Mucosa of stomach (tissue), 1 donor: ENCODE measurements around the gene NME7.
"Not testable (repeated sequence)": the region's sequence is repeated elsewhere in the genome, so short reads cannot be mapped to it uniquely, and the experiment has no call there.

ENCODE experiments used
- H3K27me3 ChIP-seq: one replicate; pipeline ENCODE4 v1.7.0; 2013; ENCODE audit warnings: mild to moderate bottlenecking, low read length; ENCODE audit not compliant: control insufficient read depth, insufficient read depth
- H3K36me3 ChIP-seq: one replicate; pipeline ENCODE4 v1.7.0; 2013; ENCODE audit warnings: low read length; ENCODE audit not compliant: control insufficient read depth, insufficient read depth
- H3K4me1 ChIP-seq: one replicate; pipeline ENCODE4 v1.7.0; 2013; ENCODE audit warnings: mild to moderate bottlenecking, low read length; ENCODE audit not compliant: control insufficient read depth, insufficient read depth
- H3K4me3 ChIP-seq: one replicate; pipeline ENCODE4 v1.7.0; 2013; ENCODE audit warnings: low read length
- H3K9ac ChIP-seq: one replicate; pipeline ENCODE4 v1.7.0; 2013; ENCODE audit warnings: mild to moderate bottlenecking, low read length, moderate library complexity
- H3K9me3 ChIP-seq: one replicate; pipeline ENCODE4 v1.7.0; 2013; ENCODE audit warnings: mild to moderate bottlenecking, low read length, moderate library complexity; ENCODE audit not compliant: control insufficient read depth
- donor health status: Pancreatic carcinoma.

NME7 gene

DNA sequence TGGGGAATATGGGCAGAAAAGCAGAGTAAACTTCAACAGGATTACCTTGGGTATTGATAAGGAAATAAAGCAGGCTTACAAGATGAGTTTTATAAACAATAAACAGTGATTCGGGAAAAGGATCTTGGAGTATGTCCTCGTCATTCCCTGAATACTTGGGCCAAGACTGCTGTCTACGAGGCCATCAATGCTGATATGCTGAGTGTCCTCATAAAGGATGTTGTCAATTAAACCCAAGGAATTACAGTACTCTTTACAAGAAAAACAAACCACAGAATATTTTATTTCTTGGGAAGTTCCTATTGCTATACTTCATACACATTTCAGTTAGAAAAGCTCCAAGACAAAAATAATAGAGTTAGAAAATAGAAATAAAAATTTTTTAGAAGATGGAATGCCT lies 226.2 kb downstream of the NME7 start:
- no peaks in the 10 kb centered on the region for H3K27me3 ChIP-seq
- no peaks in the 10 kb centered on the region for H3K9me3 ChIP-seq
- H3K36me3 ChIP-seq = no peaks in the 10 kb centered on the region
- H3K9ac ChIP-seq = no peak overlapping the region
- H3K4me1 ChIP-seq = peaks cover 23% of the 10 kb centered on the region
- no peak overlapping the region for H3K4me3 ChIP-seq

DNA sequence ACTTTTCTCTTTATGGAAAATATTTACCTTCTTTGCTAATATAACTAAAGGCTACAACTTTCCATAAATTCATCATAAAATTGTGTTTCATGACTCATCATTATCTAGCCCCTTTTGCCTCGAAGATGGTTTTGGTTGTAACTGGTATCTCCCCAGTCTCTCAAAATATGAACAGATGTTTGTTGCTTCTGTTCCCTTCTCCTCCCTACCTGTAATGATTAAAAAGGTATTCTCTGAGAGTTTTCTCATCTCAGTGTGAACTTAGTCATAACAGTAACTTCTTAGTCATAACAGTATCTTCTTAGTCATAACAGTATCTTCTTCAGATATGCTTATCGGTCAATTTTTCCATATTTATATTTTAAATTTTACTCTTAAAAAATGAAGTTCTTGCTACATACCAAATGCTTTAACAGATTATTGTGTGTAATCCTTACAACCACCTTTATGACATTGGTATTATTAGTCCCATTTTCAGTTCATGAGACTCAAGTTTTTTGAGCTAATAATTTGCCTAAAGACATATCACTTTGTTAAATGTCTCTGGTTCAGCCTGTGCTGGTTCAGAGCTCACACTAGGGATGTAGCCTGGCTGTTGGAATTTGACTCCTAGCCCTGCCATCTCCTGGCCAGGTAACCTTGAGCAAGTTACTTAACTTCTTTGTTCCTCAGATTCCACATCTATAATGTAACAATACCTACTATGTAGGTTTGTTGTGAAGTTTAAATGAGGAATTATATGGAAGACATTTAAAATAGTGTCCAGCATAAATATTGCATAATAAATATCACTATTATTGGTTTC lies 228.5 kb downstream of the NME7 start:
- Histone ChIP-seq H3K4me1 (peaks cover under 1% of the 10 kb centered on the region), H3K36me3 (no peaks in the 10 kb centered on the region), H3K9ac (no peak overlapping the region), H3K4me3 (no peak overlapping the region), H3K9me3 (no peaks in the 10 kb centered on the region), H3K27me3 (no peaks in the 10 kb centered on the region)

DNA sequence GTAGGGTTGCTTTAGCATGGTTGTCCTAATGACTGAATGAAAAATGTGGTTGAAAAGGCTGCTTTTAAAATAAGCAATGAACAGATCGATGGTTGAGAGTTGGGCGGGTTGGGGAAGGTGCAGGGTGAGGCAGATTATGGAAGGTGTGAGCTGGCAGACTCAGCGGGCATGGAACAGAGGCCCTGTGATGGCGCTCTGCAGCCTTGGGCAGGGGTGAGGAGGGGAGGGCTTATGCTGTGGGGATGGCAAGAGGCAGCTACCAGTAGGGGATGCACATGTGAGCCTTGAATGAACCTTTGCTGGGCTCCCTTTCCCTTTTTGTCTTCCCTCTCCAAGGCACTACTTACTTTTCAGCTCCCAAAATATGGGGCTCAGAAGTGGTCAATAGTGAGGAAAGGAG lies 230.2 kb downstream of the NME7 start:
- no peaks in the 10 kb centered on the region for H3K36me3 ChIP-seq
- no peak overlapping the region for H3K9ac ChIP-seq
- no peaks in the 10 kb centered on the region for H3K4me1 ChIP-seq
- H3K9me3 ChIP-seq = no peaks in the 10 kb centered on the region
- H3K4me3 ChIP-seq = no peak overlapping the region
- no peaks in the 10 kb centered on the region for H3K27me3 ChIP-seq

DNA sequence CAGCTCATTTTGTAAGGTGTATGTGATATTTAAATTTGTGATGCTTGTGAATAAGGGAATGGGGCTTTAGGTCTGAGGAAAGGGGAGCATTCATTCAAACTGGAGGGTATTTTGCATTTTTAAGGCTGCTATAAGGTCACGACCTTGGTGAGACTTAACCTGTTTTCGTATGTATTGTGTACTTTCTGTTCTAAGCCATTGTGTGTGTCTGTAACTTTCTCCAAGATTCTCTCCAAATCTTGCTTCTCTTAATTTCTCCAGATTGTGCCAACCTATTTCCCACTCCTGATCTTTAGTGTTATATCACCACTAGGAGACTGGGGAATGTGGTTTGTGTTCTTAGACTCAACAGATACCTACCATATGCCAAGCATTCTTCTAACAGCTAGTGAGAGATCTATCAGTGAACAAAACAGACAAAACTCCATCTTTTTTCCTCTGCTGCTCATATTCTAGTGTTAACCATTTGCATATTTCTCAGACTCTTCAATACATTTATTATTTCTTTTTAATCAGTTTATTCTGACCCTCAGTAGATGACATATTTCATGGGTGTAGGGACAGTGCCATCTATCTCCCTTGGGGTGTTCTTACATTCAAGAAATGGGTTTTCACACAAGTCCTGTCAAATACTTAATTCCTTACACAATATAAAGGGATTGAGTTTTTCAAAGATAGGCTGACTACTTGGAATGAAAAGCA lies 233.6 kb downstream of the NME7 start:
- Histone ChIP-seq H3K9me3 (no peaks in the 10 kb centered on the region), H3K4me3 (no peak overlapping the region), H3K27me3 (no peaks in the 10 kb centered on the region), H3K36me3 (no peaks in the 10 kb centered on the region), H3K9ac (no peak overlapping the region), H3K4me1 (no peaks in the 10 kb centered on the region)

DNA sequence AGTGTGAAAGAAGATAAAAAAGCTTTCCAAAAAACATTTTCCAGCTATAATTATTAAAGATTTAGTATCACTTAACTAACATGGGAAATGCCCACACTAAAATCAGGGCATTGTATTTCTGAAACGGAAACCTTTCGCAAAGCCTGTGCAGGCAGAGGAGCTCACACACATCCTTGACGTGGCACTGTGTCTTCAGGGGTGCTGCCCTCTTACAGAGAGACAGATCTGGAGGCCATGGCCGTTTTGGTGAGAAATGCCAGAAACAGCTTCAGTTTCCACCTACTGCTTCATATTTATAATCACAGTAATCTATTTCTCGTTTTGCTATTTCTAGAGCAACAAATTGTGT lies 234.4 kb downstream of the NME7 start:
- no peak overlapping the region for H3K4me3 ChIP-seq
- H3K9me3 ChIP-seq = no peaks in the 10 kb centered on the region
- no peaks in the 10 kb centered on the region for H3K27me3 ChIP-seq
- H3K4me1 ChIP-seq = no peaks in the 10 kb centered on the region
- no peaks in the 10 kb centered on the region for H3K36me3 ChIP-seq
- no peak overlapping the region for H3K9ac ChIP-seq

DNA sequence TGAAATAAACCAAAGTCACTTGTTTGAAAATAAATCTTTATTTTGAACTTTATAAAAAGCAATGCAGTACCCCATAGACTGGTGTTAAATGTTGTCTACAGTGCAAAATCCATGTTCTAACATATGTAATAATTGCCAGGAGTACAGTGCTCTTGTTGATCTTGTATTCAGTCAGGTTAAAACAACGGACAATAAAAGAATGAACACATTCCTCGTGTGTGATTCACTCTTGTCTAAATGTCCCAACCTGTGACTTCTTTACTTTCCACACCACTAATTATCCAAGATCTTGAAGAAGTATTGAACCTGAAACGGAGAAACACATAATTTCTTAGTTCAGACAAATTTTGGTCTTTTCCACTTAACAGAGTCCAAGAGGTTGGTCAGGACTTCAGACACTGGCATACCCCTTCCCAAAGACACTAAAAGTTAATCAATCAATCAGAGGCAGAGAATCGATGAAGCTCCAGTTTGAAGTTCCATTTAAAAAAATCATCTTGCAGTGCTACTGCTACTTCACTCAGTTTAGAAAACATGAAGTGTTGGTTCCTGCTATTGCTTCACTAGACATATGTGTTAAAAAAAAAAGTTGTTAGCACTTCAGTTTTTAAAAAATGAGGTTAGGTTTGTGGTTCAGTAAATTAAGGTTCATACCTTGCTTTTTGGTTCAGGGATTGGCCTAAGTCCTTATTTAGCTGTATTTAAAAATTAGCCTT lies 234.9 kb downstream of the NME7 start:
- H3K9me3 ChIP-seq = no peaks in the 10 kb centered on the region
- no peak overlapping the region for H3K4me3 ChIP-seq
- H3K27me3 ChIP-seq = no peaks in the 10 kb centered on the region
- H3K36me3 ChIP-seq = no peaks in the 10 kb centered on the region
- no peak overlapping the region for H3K9ac ChIP-seq
- no peaks in the 10 kb centered on the region for H3K4me1 ChIP-seq

DNA sequence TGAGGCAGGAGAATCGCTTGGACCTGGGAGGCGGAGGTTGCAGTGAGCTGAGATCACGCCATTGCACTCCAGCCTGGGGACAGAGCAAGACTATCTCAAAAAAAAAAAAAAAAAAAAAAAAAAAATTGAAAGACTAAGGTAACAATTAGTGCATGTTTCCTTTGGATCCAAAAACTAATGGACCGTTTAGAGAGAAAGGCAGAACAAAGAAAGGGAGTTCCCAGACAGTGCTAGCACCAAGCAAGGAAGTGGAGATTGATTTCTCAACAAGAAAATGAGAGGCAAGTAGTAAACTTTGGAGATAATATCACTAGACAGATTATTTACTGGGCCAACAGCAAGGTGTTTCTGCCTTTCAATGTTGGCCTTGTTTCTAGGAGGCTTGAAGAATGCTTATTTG lies 236.9 kb downstream of the NME7 start:
- Histone ChIP-seq H3K9ac (no peak overlapping the region), H3K9me3 (no peaks in the 10 kb centered on the region), H3K27me3 (no peaks in the 10 kb centered on the region), H3K4me3 (no peak overlapping the region), H3K36me3 (no peaks in the 10 kb centered on the region), H3K4me1 (no peaks in the 10 kb centered on the region)

DNA sequence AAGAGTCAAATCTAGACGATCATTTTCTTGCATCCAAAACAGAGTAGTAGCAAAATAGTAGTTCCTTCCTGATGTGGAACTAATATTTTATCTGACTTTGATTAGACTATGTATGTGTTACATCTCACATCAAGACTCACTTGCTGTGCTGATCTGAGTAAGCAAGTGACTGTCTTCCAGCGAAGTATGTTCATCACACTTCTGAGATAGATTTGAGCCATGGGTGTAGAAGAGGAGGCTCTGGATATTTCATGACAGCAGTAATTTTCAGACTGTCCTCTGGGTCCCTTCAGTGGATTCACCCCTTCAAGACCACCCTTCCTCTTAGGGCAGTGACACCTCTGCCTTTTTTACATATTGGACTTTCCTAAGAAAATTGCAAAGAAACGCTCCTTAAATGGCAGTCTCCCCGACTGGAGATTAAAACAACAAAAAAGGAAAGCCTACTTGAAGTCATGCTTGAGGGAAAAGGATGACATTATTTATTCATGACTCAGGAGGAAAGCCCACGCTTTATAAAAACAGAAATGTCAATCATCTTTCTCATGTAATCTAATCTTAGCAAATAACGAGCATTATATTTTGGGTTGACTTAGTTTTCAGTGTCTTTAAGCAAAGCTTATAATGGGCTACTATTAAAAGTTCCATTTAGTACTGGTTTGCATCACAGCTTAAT lies 238.3 kb downstream of the NME7 start:
- Histone ChIP-seq H3K9me3 (no peaks in the 10 kb centered on the region), H3K4me1 (peaks cover 6% of the 10 kb centered on the region), H3K4me3 (no peak overlapping the region), H3K36me3 (no peaks in the 10 kb centered on the region), H3K9ac (no peak overlapping the region), H3K27me3 (no peaks in the 10 kb centered on the region)

DNA sequence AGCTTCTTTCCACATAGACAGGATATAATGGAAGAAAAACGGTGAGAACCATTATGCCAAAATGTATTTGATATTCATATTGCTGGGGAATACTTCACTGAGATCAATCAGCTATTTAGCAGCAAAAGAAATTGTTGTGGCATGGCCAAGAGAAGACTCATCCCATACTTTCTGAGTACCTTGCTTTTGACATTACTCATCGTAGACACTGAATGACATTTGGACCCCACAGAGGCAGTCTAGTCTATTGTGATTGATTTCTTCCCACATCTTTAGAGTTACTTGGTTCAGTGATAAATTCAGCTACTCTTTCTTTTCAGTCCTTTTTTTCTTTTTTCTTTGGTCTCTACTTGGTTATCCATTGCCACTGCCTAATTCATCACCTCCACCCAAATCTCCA lies 239.0 kb downstream of the NME7 start:
- Histone ChIP-seq H3K4me3 (no peak overlapping the region), H3K4me1 (peaks cover 10% of the 10 kb centered on the region), H3K9ac (no peak overlapping the region), H3K9me3 (no peaks in the 10 kb centered on the region), H3K36me3 (no peaks in the 10 kb centered on the region), H3K27me3 (no peaks in the 10 kb centered on the region)

DNA sequence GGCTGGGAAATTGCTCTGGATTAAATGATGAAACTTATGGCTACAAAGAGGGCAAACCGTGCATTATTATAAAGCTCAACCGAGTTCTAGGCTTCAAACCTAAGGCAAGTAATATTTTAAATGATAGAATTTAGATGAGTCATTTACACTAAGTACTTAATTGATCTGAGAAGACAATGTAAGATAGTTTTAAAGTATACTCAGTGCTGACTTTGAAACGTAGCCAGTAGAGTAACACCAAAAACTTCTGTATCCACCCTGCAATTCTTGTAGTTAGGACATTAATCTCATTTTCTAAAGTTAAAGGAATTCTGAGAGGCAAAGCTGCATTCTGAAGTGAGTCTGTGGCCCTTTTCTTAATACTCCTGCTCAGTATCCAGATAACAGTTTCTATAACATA lies 240.3 kb downstream of the NME7 start:
- no peaks in the 10 kb centered on the region for H3K9me3 ChIP-seq
- peaks cover 10% of the 10 kb centered on the region for H3K4me1 ChIP-seq
- H3K9ac ChIP-seq = no peak overlapping the region
- no peaks in the 10 kb centered on the region for H3K36me3 ChIP-seq
- no peaks in the 10 kb centered on the region for H3K27me3 ChIP-seq
- H3K4me3 ChIP-seq = no peak overlapping the region

DNA sequence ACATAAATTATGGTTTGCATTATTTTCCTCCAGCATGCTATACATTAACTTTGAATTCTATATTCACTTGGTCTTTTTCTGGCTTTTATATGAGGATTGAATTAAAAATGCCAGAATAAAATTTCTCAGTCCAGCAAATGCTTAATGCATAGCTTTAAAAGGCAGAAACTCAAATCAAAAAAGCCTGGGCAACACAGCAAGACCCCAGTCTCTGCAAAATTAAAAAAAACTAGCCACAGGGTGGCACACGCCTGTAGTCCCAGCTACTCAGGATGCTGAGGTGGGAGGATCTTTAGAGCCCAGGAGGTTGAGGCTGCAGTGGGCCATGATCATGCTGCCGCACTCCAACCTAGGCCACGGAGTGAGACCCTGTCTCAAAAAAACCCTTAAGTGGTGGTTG lies 241.3 kb downstream of the NME7 start:
- Histone ChIP-seq H3K4me3 (no peak overlapping the region), H3K27me3 (no peaks in the 10 kb centered on the region), H3K9me3 (no peaks in the 10 kb centered on the region), H3K36me3 (no peaks in the 10 kb centered on the region), H3K4me1 (peaks cover 15% of the 10 kb centered on the region), H3K9ac (no peak overlapping the region)

DNA sequence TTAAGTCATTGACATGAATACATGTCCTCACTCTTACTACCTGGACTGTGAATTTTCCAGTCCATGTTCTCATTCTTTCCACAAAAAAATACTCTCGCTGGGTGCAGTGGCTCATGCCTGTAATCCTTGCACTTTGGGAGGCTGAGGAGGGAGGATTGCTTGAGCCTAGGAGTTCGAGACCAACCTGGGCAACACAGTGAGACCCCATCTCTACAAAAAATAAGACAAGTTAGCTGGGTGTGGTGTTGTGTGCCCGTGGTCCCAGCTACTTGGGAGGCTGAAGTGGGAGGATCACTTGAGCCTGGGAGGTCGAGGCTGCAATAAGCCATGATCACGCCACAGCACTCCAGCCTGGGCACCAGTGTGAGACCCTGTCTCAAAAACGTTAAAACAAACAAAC lies 242.0 kb downstream of the NME7 start:
- not testable (repeated sequence) for H3K9ac ChIP-seq, H3K9me3 ChIP-seq, H3K27me3 ChIP-seq, H3K4me3 ChIP-seq, H3K36me3 ChIP-seq
- H3K4me1 ChIP-seq = peaks cover 15% of the 10 kb centered on the region
